Stimulated activated CD8-positive, alpha-beta memory T cell treated with anti-CD3 and anti-CD28 coated beads, Interleukin-12 subunit alpha, Interleukin-12 subunit beta, amount 100 ng/mL, for 24 hours (primary cell): Measurements from ENCODE around the gene SCAF11.
A peak's percentile ranks its signal among the peaks of the same experiment; 100 is the strongest.

Experiments
- DNase-seq: peaks from one replicate; pipeline ENCODE4 v3.0.0-alpha.2; 2020; ENCODE audit errors: extremely low read depth

The SCAF11 gene

GRCh38 chr12:45913631-45914030, 76.7 kb downstream of the SCAF11 start:
- DNase-seq: no peak

DNA sequence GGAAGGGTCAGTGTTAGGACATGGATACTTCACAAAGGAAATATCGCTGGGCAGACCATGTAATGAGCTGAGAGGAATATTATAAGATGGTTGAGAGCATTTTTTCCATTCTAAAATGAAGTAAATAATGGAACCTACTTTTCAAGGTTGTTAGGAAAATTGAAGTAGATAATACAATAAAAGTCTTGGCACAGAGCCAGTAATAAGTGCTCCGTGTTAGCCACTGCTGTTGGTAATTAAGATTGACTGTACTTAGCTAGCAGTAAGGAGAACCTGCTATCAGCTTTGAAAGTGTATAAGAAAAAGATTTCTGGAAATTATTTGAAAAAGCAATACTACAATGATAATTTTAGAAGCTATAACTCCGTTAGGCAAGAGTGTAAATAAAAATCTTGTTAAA, 77.6 kb downstream of the SCAF11 start:
- no peak for DNase-seq

GRCh38 chr12:45909041-45909713, 81.2 kb downstream of the SCAF11 start:
- DNase-seq: no peak

DNA sequence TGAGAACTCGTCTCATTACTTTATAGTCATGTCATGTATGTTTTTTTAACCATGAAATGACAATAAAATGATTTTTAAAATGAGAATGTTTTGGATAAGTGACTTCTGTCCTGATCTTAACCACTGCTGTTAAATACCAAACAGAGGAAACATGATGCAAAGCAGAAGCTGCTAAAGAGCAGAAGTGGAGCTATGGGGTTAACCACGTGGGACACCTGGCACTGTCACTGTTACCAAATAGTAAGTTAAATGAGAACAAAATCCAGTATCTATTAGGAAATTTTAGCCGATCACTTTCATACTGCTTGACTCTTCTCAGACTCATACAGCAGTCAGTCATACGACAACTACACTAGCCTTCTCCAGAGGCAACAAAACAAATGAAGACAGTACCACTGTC, 82.4 kb downstream of the SCAF11 start:
- no peak for DNase-seq

DNA sequence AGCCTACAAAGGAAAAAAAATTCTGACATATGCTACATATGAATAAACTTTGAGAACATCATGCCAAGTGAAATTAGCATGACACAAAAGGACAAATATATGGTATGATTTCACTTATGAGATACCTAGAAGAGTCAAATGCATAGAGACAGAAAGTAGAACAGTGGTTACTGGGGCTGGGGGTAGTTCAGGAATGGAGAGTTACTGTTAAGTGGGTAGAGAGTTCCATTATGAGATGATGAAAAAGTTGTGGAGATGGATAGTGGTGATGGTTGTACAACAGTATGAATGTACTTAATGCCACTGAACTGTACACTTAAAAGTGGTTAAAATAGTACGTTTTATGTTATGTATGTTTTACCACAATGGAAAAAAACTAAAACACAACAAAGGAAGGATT, 92.3 kb downstream of the SCAF11 start:
- no peak for DNase-seq

DNA sequence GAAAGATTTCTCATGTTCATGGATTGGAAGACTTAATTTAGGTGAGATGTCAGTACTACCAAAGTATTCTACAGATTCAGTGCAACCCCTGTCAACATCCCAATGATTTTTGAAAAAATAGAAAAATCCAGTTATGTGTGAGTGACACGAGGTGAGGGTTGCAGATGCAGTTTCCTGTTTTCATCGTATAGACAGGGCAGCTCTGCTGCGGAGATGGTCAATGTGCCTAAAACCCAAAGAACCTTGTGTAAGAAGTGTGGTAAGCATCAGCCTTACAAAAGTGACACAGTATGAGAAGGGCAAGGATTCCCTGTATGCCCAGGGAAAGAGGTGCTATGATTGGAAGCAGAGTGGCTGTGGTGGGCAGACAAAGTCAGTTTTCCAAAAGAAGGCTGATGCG, 94.4 kb downstream of the SCAF11 start:
- DNase-seq: no peak

- no peak for DNase-seq
These were observed 97.1 kb downstream of the SCAF11 start for GRCh38 chr12:45893240-45893639.

DNA sequence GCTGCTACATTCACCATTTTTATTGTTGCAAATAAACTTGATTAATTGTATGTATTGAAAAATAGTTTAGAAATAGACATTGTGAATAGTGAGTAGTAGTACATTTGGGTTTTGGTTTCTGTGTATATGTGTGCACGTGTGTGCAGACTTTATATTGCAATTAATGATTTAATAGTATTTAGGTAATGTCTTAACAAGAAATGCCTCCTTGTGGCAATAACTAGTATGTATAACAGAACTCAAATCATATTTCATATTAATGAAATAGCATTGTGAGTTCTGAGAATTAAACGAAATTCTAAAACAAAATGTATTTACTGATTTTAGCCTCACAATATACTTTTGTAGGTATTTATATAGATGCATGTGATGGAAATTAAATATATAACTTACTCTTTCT, 100.1 kb downstream of the SCAF11 start:
- no peak for DNase-seq

GRCh38 chr12:45887544-45887943, 102.8 kb downstream of the SCAF11 start:
- no peak for DNase-seq

GRCh38 chr12:45886685-45887084, 103.7 kb downstream of the SCAF11 start:
- DNase-seq: no peak

- DNase-seq: no peak
These were observed 107.2 kb downstream of the SCAF11 start for GRCh38 chr12:45883187-45883586.

DNA sequence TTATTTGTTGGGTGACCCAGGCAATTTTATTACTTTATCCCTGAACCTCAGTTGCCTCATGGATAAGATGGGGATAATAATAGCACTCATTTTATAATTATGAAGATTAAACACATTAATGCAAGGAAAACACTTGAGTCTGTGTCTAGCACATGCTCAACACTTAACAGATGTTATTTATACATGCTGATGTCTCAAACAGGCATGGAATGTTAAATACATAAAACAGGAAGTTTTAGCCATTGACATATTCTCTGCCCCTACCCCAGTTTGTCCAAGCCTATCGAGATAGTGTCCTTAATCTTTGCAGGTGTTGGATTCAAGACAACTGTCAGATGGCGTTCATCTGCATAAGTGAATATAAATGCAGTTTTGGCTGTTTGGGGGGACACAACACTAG, 109.8 kb downstream of the SCAF11 start:
- no peak for DNase-seq

GRCh38 chr12:45879363-45879895, 110.9 kb downstream of the SCAF11 start:
- DNase-seq: no peak

DNA sequence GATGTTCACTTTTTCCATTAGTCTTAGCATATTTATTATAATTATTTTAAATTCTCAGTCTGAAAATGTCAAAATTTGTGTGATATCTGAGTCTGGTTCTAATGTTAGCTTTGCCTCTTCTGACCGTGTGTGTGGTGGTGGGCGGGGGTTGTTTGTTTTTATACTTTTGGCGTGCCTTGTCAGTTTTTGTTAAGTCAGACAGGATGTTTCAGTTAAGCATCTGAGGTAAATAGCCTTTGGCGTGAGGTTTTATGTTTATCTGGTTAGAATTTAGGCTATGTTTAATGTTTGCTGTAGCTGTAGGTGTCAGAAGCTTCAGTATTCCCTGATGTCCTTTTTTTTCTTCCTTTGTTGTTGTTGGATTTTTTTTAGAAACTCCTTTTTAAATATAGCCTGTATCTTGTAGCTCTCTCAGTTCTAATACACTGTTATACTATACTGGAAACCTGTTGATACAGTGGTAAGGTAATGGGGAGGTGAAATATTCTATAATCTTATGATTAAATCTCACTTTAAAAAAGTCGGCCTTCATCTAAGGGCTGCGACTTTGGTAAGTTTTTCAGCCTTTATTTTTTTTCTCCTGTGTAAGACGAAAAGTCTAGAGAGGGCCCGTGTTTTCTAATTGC, 111.6 kb downstream of the SCAF11 start:
- peak; percentile 1 for DNase-seq

DNA sequence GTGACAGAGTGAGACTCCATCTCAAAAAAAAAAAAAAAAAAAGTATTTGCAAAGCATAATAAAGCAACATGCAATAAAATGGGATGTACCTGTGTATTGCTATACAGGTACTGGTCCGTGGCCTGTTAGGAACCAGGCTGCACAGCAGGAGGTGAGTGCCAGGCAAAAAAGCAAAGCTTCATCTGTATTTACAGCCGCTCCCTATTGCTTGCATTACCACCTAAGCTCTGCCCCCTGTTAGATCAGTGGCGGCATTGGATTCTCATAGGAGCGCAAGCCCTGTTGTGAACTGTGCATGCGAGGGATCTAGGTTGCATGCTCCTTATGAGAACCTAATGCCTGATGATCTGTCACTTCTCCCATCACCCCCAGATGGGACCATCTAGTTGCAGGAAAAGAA, 113.3 kb downstream of the SCAF11 start:
- DNase-seq: no peak

DNA sequence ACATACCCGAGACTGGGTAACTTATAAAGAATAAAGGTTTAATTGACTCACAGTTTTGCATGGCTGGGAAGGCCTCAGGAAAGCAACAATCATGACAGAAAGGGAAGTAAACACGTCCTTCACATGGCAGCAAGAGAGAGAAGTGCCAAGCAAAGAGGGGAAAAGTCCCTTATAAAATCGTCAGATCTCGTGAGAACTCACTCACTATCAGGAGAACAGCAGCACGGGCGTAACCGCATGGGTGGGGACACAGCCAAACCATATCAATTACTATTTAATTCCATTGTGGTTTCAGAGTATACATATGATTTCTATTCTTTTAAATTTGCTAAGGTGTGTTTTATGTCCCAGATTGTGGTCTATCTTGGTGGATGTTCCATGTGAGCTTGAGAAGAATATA, 117.9 kb downstream of the SCAF11 start:
- DNase-seq: no peak
